Peyer's patch (tissue), 4 donors: ENCODE measurements around the gene PLSCR5.

Experiments
- POLR2A ChIP-seq, 2 donors: fragments of 450-650 bp; IDR thresholded peaks; one replicate each; pipeline ENCODE4 v1.5.1; 2017; ENCODE audit warnings: antibody characterized with exemption in 2 of 2, mild to moderate bottlenecking in 2 of 2, moderate library complexity in 2 of 2
- TF ChIP-seq, protein P1 (sequence below), 6 experiments: fragments of 450-650 bp in 4 of 6; fragments of 200-600 bp in 2 of 6; sonication (generic) in 1 of 6; IDR thresholded peaks; one replicate each; pipeline ENCODE4 v1.5.1; 2017 to 2019; ENCODE audit warnings: antibody characterized with exemption in 6 of 6, mild to moderate bottlenecking in 3 of 6, moderate library complexity in 1 of 6

DNA sequence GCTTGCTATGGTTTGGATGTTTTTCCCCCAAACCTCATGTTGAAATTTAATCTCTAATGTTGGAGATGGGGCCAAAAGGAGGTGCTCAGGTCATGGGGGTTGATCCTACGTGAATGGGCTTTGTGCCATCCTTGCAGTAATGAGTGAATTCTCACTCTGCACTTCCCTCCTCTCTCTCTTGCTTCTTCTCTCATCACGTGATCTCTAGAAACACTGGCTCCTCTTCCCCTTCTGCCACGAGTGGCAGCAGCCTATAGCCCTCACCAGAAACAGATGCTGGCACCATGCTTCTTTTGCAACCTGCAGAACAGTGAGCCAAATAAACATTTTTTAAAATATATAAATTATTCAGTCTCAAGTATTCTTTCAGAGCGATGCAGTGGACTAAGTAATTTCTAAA lies 47.4 kb downstream of the PLSCR5 start:
- TF ChIP-seq, protein P1, sequence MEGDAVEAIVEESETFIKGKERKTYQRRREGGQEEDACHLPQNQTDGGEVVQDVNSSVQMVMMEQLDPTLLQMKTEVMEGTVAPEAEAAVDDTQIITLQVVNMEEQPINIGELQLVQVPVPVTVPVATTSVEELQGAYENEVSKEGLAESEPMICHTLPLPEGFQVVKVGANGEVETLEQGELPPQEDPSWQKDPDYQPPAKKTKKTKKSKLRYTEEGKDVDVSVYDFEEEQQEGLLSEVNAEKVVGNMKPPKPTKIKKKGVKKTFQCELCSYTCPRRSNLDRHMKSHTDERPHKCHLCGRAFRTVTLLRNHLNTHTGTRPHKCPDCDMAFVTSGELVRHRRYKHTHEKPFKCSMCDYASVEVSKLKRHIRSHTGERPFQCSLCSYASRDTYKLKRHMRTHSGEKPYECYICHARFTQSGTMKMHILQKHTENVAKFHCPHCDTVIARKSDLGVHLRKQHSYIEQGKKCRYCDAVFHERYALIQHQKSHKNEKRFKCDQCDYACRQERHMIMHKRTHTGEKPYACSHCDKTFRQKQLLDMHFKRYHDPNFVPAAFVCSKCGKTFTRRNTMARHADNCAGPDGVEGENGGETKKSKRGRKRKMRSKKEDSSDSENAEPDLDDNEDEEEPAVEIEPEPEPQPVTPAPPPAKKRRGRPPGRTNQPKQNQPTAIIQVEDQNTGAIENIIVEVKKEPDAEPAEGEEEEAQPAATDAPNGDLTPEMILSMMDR (IDR thresholded peaks at IDR 0.05): no peak
- TF ChIP-seq POLR2A (IDR thresholded peaks at IDR 0.05): no peak
